WI38 (cell line): ENCODE results near the gene CMPK1.
"Not testable (repeated sequence)": the region's sequence is repeated elsewhere in the genome, so short reads cannot be mapped to it uniquely, and the experiment has no call there.

Source experiments
- H3K4me3 ChIP-seq: 2 replicates; pipeline ENCODE4 v1.5.1; 2011; ENCODE audit warnings: low read depth, mild to moderate bottlenecking, control low read depth, low read length
- TF ChIP-seq, protein P1 (sequence below): IDR thresholded peaks from 2 replicates; pipeline ENCODE4 v1.5.1; 2012; ENCODE audit warnings: low read depth, mild to moderate bottlenecking, control low read depth, low read length

CMPK1 gene

DNA sequence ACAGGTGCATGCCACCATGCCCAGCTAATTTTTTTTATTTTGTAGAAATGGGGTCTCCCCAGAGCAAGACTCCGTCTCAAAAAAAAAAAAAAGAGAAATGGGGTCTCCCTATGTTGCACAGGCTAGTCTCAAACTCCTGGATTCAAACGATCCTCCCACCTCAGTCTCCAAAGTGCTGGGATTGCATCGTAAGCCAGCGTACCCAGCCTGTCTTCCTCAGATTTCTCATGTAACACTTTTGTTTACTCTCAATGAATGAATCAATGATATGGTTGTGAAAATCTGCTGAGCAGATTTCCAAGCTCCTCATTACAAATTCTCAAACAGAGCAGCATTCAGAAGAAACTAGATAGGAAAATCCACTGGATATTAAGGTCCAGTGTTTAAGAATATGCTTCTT, 6.6 kb downstream of the CMPK1 start:
- no peak overlapping the region for H3K4me3 ChIP-seq
- TF ChIP-seq, protein P1, sequence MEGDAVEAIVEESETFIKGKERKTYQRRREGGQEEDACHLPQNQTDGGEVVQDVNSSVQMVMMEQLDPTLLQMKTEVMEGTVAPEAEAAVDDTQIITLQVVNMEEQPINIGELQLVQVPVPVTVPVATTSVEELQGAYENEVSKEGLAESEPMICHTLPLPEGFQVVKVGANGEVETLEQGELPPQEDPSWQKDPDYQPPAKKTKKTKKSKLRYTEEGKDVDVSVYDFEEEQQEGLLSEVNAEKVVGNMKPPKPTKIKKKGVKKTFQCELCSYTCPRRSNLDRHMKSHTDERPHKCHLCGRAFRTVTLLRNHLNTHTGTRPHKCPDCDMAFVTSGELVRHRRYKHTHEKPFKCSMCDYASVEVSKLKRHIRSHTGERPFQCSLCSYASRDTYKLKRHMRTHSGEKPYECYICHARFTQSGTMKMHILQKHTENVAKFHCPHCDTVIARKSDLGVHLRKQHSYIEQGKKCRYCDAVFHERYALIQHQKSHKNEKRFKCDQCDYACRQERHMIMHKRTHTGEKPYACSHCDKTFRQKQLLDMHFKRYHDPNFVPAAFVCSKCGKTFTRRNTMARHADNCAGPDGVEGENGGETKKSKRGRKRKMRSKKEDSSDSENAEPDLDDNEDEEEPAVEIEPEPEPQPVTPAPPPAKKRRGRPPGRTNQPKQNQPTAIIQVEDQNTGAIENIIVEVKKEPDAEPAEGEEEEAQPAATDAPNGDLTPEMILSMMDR = no peak

DNA sequence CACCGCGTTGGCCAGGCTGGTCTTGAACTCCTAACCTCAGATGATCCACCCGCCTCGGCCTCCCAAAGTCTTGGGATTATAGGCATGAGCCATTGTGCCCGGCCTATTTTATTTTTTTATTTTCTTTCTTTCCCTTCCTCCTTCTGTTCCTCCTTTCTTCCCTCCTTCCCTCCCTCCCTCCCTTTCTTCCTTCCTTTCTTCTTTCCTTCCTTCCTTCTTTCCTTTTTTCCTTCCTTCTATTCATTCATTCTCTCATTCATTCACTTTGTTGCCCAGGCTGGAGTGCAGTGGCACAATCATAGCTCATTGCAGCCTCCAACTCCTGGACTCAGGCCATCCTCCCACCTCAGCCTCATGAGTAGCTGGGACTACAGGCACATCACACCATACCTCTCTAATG, 13.4 kb downstream of the CMPK1 start:
- not testable (repeated sequence) for H3K4me3 ChIP-seq

DNA sequence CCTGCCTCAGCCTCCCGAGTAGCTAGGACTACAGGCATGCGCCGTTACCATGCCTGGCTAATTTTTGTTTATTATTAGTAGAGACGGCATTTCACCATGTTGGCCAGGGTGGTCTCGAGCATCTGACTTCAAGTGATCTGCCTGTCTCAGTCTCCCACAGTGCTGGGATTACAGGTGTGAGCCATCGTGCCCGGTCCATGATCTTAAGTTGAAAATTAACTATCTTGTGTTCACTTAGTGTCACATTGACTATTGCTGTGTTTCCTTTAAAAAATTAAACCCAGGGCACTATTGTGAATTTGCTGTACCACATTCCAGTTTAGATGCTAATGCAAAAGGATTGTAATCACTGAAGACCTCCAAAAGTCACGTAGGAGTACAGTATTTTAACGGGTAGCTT, 14.1 kb downstream of the CMPK1 start:
- TF ChIP-seq, protein P1 = no peak
- no peak overlapping the region for H3K4me3 ChIP-seq

DNA sequence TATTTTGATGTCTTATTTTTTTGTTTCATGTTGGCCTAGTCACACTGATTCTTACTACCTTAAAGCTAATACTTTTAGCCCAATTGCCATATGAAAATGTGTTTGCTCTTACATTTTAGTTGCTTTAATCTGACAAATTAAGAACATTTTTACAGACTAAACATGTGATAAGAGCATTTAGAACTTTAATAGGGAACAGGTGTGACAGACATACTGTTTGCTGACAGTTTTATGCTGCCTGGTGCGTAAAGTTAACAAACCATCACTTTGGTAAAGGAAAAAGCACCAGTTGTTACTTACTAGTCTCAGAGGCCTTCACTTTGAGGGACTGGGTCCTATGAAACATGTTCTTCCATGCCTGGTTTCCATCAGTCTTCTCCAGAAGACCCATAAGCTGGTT, 14.7 kb downstream of the CMPK1 start:
- TF ChIP-seq, protein P1 = no peak
- no peak overlapping the region for H3K4me3 ChIP-seq

DNA sequence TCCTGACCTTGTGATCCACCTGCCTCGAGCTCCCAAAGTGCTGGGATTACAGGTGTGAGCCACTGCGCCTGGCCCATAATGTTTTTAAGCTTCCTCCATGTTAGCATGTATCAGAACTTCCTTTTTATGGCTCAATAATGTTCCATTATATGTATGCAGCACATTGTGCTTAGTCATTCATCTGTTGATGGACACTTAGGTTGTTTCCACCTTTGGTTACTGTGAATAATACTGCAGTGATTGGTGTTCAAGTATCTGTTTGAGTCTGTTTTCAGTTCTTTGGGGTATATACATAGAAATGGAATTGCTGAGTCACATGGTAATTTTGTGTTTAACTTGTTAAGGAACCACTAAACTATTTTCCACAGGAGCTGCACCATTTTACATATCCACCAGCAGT, 17.7 kb downstream of the CMPK1 start:
- no peak overlapping the region for H3K4me3 ChIP-seq
- TF ChIP-seq, protein P1 = no peak

DNA sequence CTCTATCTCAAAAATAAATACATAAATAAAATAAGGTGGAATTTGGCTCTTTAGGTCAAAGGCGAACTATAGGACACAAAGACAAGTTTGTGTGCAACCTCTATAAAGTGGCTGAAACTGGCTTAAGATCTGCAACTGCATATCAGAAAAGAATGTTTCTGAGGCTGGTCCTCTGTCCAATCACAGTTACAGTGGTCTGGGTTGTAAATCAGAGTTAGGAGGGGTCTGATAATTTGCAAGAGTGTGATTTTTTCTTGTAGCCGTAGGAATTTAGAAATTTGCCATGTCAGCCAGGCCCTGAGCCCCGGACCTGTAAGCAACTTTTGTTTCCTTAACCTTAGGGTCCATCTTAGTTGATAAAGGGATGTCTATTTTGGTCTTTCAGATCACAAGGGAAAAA, 27.8 kb downstream of the CMPK1 start:
- TF ChIP-seq, protein P1 = no peak
- no peak overlapping the region for H3K4me3 ChIP-seq

DNA sequence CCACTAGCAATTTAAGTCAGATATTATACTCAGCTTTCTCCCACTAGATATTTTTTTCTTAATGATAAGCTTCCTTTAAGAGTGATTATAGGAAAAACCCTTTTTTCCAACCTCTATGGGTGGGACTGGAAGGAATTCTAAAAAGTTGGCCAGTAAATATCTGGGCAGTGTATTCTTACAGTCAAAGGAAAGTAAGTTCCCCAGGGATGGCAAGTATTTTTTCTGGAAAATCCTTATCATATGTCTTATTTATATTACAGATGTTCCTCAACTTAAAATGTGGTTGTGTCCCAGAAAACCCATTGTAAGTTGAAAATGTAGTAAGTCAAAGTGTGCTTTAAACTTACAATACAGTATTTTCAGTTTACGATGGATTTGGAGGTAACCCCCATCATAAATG, 29.2 kb downstream of the CMPK1 start:
- TF ChIP-seq, protein P1 = no peak

DNA sequence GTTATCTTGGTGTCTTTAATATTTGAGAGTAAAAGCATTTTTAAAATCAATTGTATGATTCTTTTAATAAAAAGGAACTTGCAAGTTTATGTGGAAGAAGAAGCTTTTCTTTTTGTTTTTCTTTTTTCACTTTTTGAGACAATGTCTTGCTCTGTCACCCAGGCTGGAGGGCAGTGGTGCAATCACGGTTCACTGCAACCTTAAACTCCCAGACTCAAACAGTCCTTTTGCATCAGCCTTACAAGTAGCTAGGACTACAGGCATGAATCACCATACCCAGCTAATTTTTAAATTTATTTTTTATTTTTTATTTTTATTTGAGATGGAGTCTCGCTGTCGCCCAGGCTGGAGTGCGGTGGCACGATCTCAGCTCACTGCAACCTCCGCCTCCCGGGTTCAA, 34.1 kb downstream of the CMPK1 start:
- TF ChIP-seq, protein P1 = no peak
- no peak overlapping the region for H3K4me3 ChIP-seq

More for the DNA sequence above, 29.2 kb downstream of the CMPK1 start:
- no peak overlapping the region for H3K4me3 ChIP-seq
